ENCODE measurements around the gene TRAF6.

TRAF6 gene

GRCh38 chr11:36471577-36471976, 38.5 kb downstream of the TRAF6 start:
- no peak overlapping the region for H3K4me3 ChIP-seq (ENCODE audit: insufficient read depth, low read depth, low read length)
- H3K9me3 ChIP-seq (ENCODE audit: control insufficient read depth, low read length) = peaks cover 2% of the 10 kb centered on the region
- H3K4me1 ChIP-seq (ENCODE audit: control insufficient read depth, insufficient read depth, low read length) = peaks cover 8% of the 10 kb centered on the region
- H3K27me3 ChIP-seq (ENCODE audit: control insufficient read depth, insufficient read depth, low read length, poor library complexity, severe bottlenecking) = no peaks in the 10 kb centered on the region
- 89 to 94% methylated on average over 1 of the region's 1 CpG for WGBS, 2 experiments
- H3K27ac ChIP-seq (ENCODE audit: insufficient read depth, low read depth, low read length, poor library complexity, severe bottlenecking) = no peak overlapping the region
- H3K36me3 ChIP-seq (ENCODE audit: control insufficient read depth, insufficient read depth, low read length) = no peaks in the 10 kb centered on the region

- Histone ChIP-seq H3K27ac (ENCODE audit: insufficient read depth, low read depth, low read length, poor library complexity, severe bottlenecking) (no peak overlapping the region), H3K9me3 (ENCODE audit: control insufficient read depth, low read length) (peaks cover 2% of the 10 kb centered on the region), H3K27me3 (ENCODE audit: control insufficient read depth, insufficient read depth, low read length, poor library complexity, severe bottlenecking) (no peaks in the 10 kb centered on the region), H3K4me1 (ENCODE audit: control insufficient read depth, insufficient read depth, low read length) (peaks cover 8% of the 10 kb centered on the region), H3K36me3 (ENCODE audit: control insufficient read depth, insufficient read depth, low read length) (no peaks in the 10 kb centered on the region), H3K4me3 (ENCODE audit: insufficient read depth, low read depth, low read length) (no peak overlapping the region)
- 86 to 90% methylated on average over 5 of the region's 5 CpGs for WGBS, 2 experiments
Observed at GRCh38 chr11:36469881-36470802, 39.9 kb downstream of the TRAF6 start.

GRCh38 chr11:36469063-36469462, 41.0 kb downstream of the TRAF6 start:
- WGBS, 2 experiments = 53 to 59% methylated on average over 2 of the region's 2 CpGs
- H3K36me3 ChIP-seq (ENCODE audit: control insufficient read depth, insufficient read depth, low read length) = no peaks in the 10 kb centered on the region
- peaks cover 8% of the 10 kb centered on the region for H3K4me1 ChIP-seq (ENCODE audit: control insufficient read depth, insufficient read depth, low read length)
- no peak overlapping the region for H3K27ac ChIP-seq (ENCODE audit: insufficient read depth, low read depth, low read length, poor library complexity, severe bottlenecking)
- H3K9me3 ChIP-seq (ENCODE audit: control insufficient read depth, low read length) = peaks cover 2% of the 10 kb centered on the region
- H3K27me3 ChIP-seq (ENCODE audit: control insufficient read depth, insufficient read depth, low read length, poor library complexity, severe bottlenecking) = no peaks in the 10 kb centered on the region
- no peak overlapping the region for H3K4me3 ChIP-seq (ENCODE audit: insufficient read depth, low read depth, low read length)

- Histone ChIP-seq H3K36me3 (ENCODE audit: control insufficient read depth, insufficient read depth, low read length) (no peaks in the 10 kb centered on the region), H3K27ac (ENCODE audit: insufficient read depth, low read depth, low read length, poor library complexity, severe bottlenecking) (peak overlapping the region; percentile 19), H3K4me3 (ENCODE audit: insufficient read depth, low read depth, low read length) (no peak overlapping the region), H3K9me3 (ENCODE audit: control insufficient read depth, low read length) (peaks cover 2% of the 10 kb centered on the region), H3K27me3 (ENCODE audit: control insufficient read depth, insufficient read depth, low read length, poor library complexity, severe bottlenecking) (no peaks in the 10 kb centered on the region), H3K4me1 (ENCODE audit: control insufficient read depth, insufficient read depth, low read length) (peaks cover 8% of the 10 kb centered on the region)
- WGBS, 2 experiments = 65 to 69% methylated on average over 1 of the region's 1 CpG
Observed at GRCh38 chr11:36467916-36468315, 42.2 kb downstream of the TRAF6 start.

GRCh38 chr11:36467012-36467411, 43.1 kb downstream of the TRAF6 start:
- H3K9me3 ChIP-seq (ENCODE audit: control insufficient read depth, low read length) = peaks cover 2% of the 10 kb centered on the region
- H3K27ac ChIP-seq (ENCODE audit: insufficient read depth, low read depth, low read length, poor library complexity, severe bottlenecking) = no peak overlapping the region
- peaks cover 8% of the 10 kb centered on the region for H3K4me1 ChIP-seq (ENCODE audit: control insufficient read depth, insufficient read depth, low read length)
- H3K4me3 ChIP-seq (ENCODE audit: insufficient read depth, low read depth, low read length) = no peak overlapping the region
- H3K36me3 ChIP-seq (ENCODE audit: control insufficient read depth, insufficient read depth, low read length) = no peaks in the 10 kb centered on the region
- no peaks in the 10 kb centered on the region for H3K27me3 ChIP-seq (ENCODE audit: control insufficient read depth, insufficient read depth, low read length, poor library complexity, severe bottlenecking)
- 95% methylated on average over 3 of the region's 3 CpGs for WGBS, 2 experiments

GRCh38 chr11:36465449-36466163, 44.5 kb downstream of the TRAF6 start:
- Histone ChIP-seq H3K36me3 (ENCODE audit: control insufficient read depth, insufficient read depth, low read length) (no peaks in the 10 kb centered on the region), H3K27me3 (ENCODE audit: control insufficient read depth, insufficient read depth, low read length, poor library complexity, severe bottlenecking) (no peaks in the 10 kb centered on the region), H3K4me1 (ENCODE audit: control insufficient read depth, insufficient read depth, low read length) (peaks cover 8% of the 10 kb centered on the region), H3K27ac (ENCODE audit: insufficient read depth, low read depth, low read length, poor library complexity, severe bottlenecking) (no peak overlapping the region), H3K9me3 (ENCODE audit: control insufficient read depth, low read length) (peaks cover 2% of the 10 kb centered on the region), H3K4me3 (ENCODE audit: insufficient read depth, low read depth, low read length) (no peak overlapping the region)
- 95 to 100% methylated on average over 4 of the region's 4 CpGs for whole genome bisulfite sequencing, 2 experiments

- no peak overlapping the region for H3K27ac ChIP-seq (ENCODE audit: insufficient read depth, low read depth, low read length, poor library complexity, severe bottlenecking)
- H3K9me3 ChIP-seq (ENCODE audit: control insufficient read depth, low read length) = no peaks in the 10 kb centered on the region
- H3K4me1 ChIP-seq (ENCODE audit: control insufficient read depth, insufficient read depth, low read length) = peaks cover 17% of the 10 kb centered on the region
- whole genome bisulfite sequencing, 2 experiments = 79% methylated on average over 3 of the region's 3 CpGs; no CpG with 5 or more reads in 1 of the 2 experiments
- H3K4me3 ChIP-seq (ENCODE audit: insufficient read depth, low read depth, low read length) = no peak overlapping the region
- H3K36me3 ChIP-seq (ENCODE audit: control insufficient read depth, insufficient read depth, low read length) = no peaks in the 10 kb centered on the region
- H3K27me3 ChIP-seq (ENCODE audit: control insufficient read depth, insufficient read depth, low read length, poor library complexity, severe bottlenecking) = no peaks in the 10 kb centered on the region
Observed at GRCh38 chr11:36464720-36465119, 45.4 kb downstream of the TRAF6 start.

GRCh38 chr11:36463781-36464180, 46.3 kb downstream of the TRAF6 start:
- Histone ChIP-seq H3K36me3 (ENCODE audit: control insufficient read depth, insufficient read depth, low read length) (no peaks in the 10 kb centered on the region), H3K9me3 (ENCODE audit: control insufficient read depth, low read length) (no peaks in the 10 kb centered on the region), H3K4me1 (ENCODE audit: control insufficient read depth, insufficient read depth, low read length) (peaks cover 18% of the 10 kb centered on the region), H3K4me3 (ENCODE audit: insufficient read depth, low read depth, low read length) (no peak overlapping the region), H3K27me3 (ENCODE audit: control insufficient read depth, insufficient read depth, low read length, poor library complexity, severe bottlenecking) (no peaks in the 10 kb centered on the region), H3K27ac (ENCODE audit: insufficient read depth, low read depth, low read length, poor library complexity, severe bottlenecking) (no peak overlapping the region)
- 86 to 90% methylated on average over 3 of the region's 3 CpGs for WGBS, 2 experiments

- Histone ChIP-seq H3K9me3 (ENCODE audit: control insufficient read depth, low read length) (no peaks in the 10 kb centered on the region), H3K36me3 (ENCODE audit: control insufficient read depth, insufficient read depth, low read length) (no peaks in the 10 kb centered on the region), H3K27me3 (ENCODE audit: control insufficient read depth, insufficient read depth, low read length, poor library complexity, severe bottlenecking) (no peaks in the 10 kb centered on the region), H3K4me1 (ENCODE audit: control insufficient read depth, insufficient read depth, low read length) (peaks cover 13% of the 10 kb centered on the region), H3K27ac (ENCODE audit: insufficient read depth, low read depth, low read length, poor library complexity, severe bottlenecking) (no peak overlapping the region), H3K4me3 (ENCODE audit: insufficient read depth, low read depth, low read length) (no peak overlapping the region)
- 97% methylated on average over 15 of the region's 15 CpGs for WGBS, 2 experiments
Observed at GRCh38 chr11:36462321-36462720, 47.8 kb downstream of the TRAF6 start.

GRCh38 chr11:36460220-36460619, 49.9 kb downstream of the TRAF6 start:
- no peaks in the 10 kb centered on the region for H3K9me3 ChIP-seq (ENCODE audit: control insufficient read depth, low read length)
- H3K27ac ChIP-seq (ENCODE audit: insufficient read depth, low read depth, low read length, poor library complexity, severe bottlenecking) = no peak overlapping the region
- H3K4me3 ChIP-seq (ENCODE audit: insufficient read depth, low read depth, low read length) = no peak overlapping the region
- H3K4me1 ChIP-seq (ENCODE audit: control insufficient read depth, insufficient read depth, low read length) = peaks cover 27% of the 10 kb centered on the region
- H3K36me3 ChIP-seq (ENCODE audit: control insufficient read depth, insufficient read depth, low read length) = no peaks in the 10 kb centered on the region
- H3K27me3 ChIP-seq (ENCODE audit: control insufficient read depth, insufficient read depth, low read length, poor library complexity, severe bottlenecking) = no peaks in the 10 kb centered on the region
- 69 to 73% methylated on average over 10 of the region's 10 CpGs for WGBS, 2 experiments

All from ectodermal cell (in vitro differentiated cells).